ENCODE results near the gene RELA. TPM values are rescaled to one million over a fixed set of nuclear protein-coding genes. Genes with fewer than 3 reads are reported as not detected.

The RELA gene
- polyA plus RNA-seq, 3 donors: 21.3 to 67.9 (median 30.9) TPM

GRCh38 chr11:65672180-65672860 lies 9.6 kb upstream of the RELA start:
- Mint-ChIP-seq H3K27ac (no peak overlapping the region), H3K36me3 (no peaks in the 10 kb centered on the region), H3K9me3 (peaks cover 0 to 2% (median 0%) of the 10 kb centered on the region in 7 donors), H3K27me3 (ENCODE audit: low read depth in 3 of 3) (peaks cover 1 to 3% (median 2%) of the 10 kb centered on the region in 3 donors), H3K4me3 (no peak overlapping the region), H3K4me1 (no peaks in the 10 kb centered on the region)
- TF ChIP-seq CTCF (IDR thresholded peaks at IDR 0.05): no peak
- Histone ChIP-seq H3K27ac (ENCODE audit: low read depth in 1 of 2, low read length in 2 of 2) (no peak overlapping the region), H2AFZ (ENCODE audit: insufficient read depth, low read depth, low read length, poor library complexity, severe bottlenecking) (no peak overlapping the region), H3K4me2 (replicated peaks; ENCODE audit: extremely low read depth, low read length, poor library complexity, severe bottlenecking) (no peak overlapping the region), H3K79me2 (ENCODE audit: insufficient read depth, low read length) (no peaks in the 10 kb centered on the region), H3K9ac (ENCODE audit: insufficient read depth, low read length, poor library complexity, severe bottlenecking) (no peak overlapping the region), H3K4me1 (ENCODE audit: control insufficient read depth in 1 of 2, insufficient read depth in 2 of 2, low read length in 2 of 2) (no peaks in the 10 kb centered on the region), H3K36me3 (replicated peaks in 1 of 2; ENCODE audit: control insufficient read depth in 1 of 2, insufficient read depth in 2 of 2, low read length in 2 of 2) (no peaks in the 10 kb centered on the region), H4K20me1 (ENCODE audit: insufficient read depth, low read length) (no peaks in the 10 kb centered on the region), H3K4me3 (replicated peaks in 1 of 3; ENCODE audit: low read depth in 2 of 3, low read length in 3 of 3) (no peak overlapping the region), H3K27me3 (ENCODE audit: control insufficient read depth in 2 of 2, insufficient read depth in 2 of 2, low read length in 2 of 2) (no peaks in the 10 kb centered on the region), H3K9me3 (replicated peaks in 1 of 2; ENCODE audit: control insufficient read depth in 1 of 2, insufficient read depth in 1 of 2, low read length in 2 of 2) (no peaks in the 10 kb centered on the region)
- no peak for DNase-seq
- intact Hi-C loops (cut with micrococcal nuclease): no loop called here

GRCh38 chr11:65663639-65664200 lies 1.0 kb upstream of the RELA start:
- Histone ChIP-seq H2AFZ (ENCODE audit: insufficient read depth, low read depth, low read length, poor library complexity, severe bottlenecking) (peak overlapping the region; percentile 85), H3K36me3 (replicated peaks in 1 of 2; ENCODE audit: control insufficient read depth in 1 of 2, insufficient read depth in 2 of 2, low read length in 2 of 2) (peaks cover 27 to 29% of the 10 kb centered on the region in 2 donors), H3K4me3 (replicated peaks in 1 of 3; ENCODE audit: low read depth in 2 of 3, low read length in 3 of 3) (peak overlapping the region; percentile 81 to 85 (median 85)), H3K4me2 (replicated peaks; ENCODE audit: extremely low read depth, low read length, poor library complexity, severe bottlenecking) (peak overlapping the region; percentile 95), H4K20me1 (ENCODE audit: insufficient read depth, low read length) (peaks cover 30% of the 10 kb centered on the region), H3K9ac (ENCODE audit: insufficient read depth, low read length, poor library complexity, severe bottlenecking) (peak overlapping the region; percentile 95), H3K27me3 (ENCODE audit: control insufficient read depth in 2 of 2, insufficient read depth in 2 of 2, low read length in 2 of 2) (no peaks in the 10 kb centered on the region), H3K79me2 (ENCODE audit: insufficient read depth, low read length) (peaks cover 36% of the 10 kb centered on the region), H3K9me3 (replicated peaks in 1 of 2; ENCODE audit: control insufficient read depth in 1 of 2, insufficient read depth in 1 of 2, low read length in 2 of 2) (no peaks in the 10 kb centered on the region), H3K4me1 (ENCODE audit: control insufficient read depth in 1 of 2, insufficient read depth in 2 of 2, low read length in 2 of 2) (peaks cover 26 to 27% of the 10 kb centered on the region in 2 donors), H3K27ac (ENCODE audit: low read depth in 1 of 2, low read length in 2 of 2) (peak overlapping the region; percentile 95 to 99)
- Mint-ChIP-seq H3K27ac (peak overlapping the region; percentile 90 to 98 (median 97)), H3K4me3 (peak overlapping the region; percentile 86 to 91), H3K27me3 (ENCODE audit: low read depth in 3 of 3) (peaks cover 0 to 2% (median 0%) of the 10 kb centered on the region in 3 donors), H3K4me1 (peaks cover 21% of the 10 kb centered on the region), H3K36me3 (peaks cover 25 to 28% of the 10 kb centered on the region in 2 donors), H3K9me3 (no peaks in the 10 kb centered on the region)
- 0% methylated on average over 11 of the region's 15 CpGs for WGBS (ENCODE audit: insufficient coverage)
- no peak for TF ChIP-seq CTCF (IDR thresholded peaks at IDR 0.05)
- intact Hi-C loops (cut with micrococcal nuclease): loop anchor here in 1 of 2 donors (5.0 kb wide), 1 partner anchor 36 kb away; no protein-coding TSS in a partner anchor
- DNase-seq: peak in 2 of 3 donors; percentile 58 to 77

Data from CD14-positive monocyte (primary cell).